ENCODE results near the gene EIF2D.

EIF2D gene

GRCh38 chr1:206572835-206573234, 39.4 kb downstream of the EIF2D start:
- no peak for DNase-seq (ENCODE audit: low read depth)
- H3K4me3 ChIP-seq (ENCODE audit: control insufficient read depth, low read depth, low read length), result no peak overlapping the region
- no peak for TF ChIP-seq CTCF (IDR thresholded peaks at IDR 0.05; ENCODE audit: control insufficient read depth, insufficient read depth, low read depth, low read length, missing control alignments)

GRCh38 chr1:206570529-206570928, 41.7 kb downstream of the EIF2D start:
- TF ChIP-seq CTCF (IDR thresholded peaks at IDR 0.05; ENCODE audit: control insufficient read depth, insufficient read depth, low read depth, low read length, missing control alignments), result no peak
- DNase-seq (ENCODE audit: low read depth), result no peak
- no peak overlapping the region for H3K4me3 ChIP-seq (ENCODE audit: control insufficient read depth, low read depth, low read length)

GRCh38 chr1:206569556-206569955, 42.7 kb downstream of the EIF2D start:
- H3K4me3 ChIP-seq (ENCODE audit: control insufficient read depth, low read depth, low read length), result no peak overlapping the region
- DNase-seq (ENCODE audit: low read depth), result no peak
- TF ChIP-seq CTCF (IDR thresholded peaks at IDR 0.05; ENCODE audit: control insufficient read depth, insufficient read depth, low read depth, low read length, missing control alignments), result no peak

- no peak overlapping the region for H3K4me3 ChIP-seq (ENCODE audit: control insufficient read depth, low read depth, low read length)
- TF ChIP-seq CTCF (IDR thresholded peaks at IDR 0.05; ENCODE audit: control insufficient read depth, insufficient read depth, low read depth, low read length, missing control alignments), result no peak
- no peak for DNase-seq (ENCODE audit: low read depth)
These were observed 43.4 kb downstream of the EIF2D start for GRCh38 chr1:206568779-206569352.

- DNase-seq (ENCODE audit: low read depth), result no peak
- no peak for TF ChIP-seq CTCF (IDR thresholded peaks at IDR 0.05; ENCODE audit: control insufficient read depth, insufficient read depth, low read depth, low read length, missing control alignments)
- no peak overlapping the region for H3K4me3 ChIP-seq (ENCODE audit: control insufficient read depth, low read depth, low read length)
These were observed 44.0 kb downstream of the EIF2D start for GRCh38 chr1:206568256-206568655.

GRCh38 chr1:206566999-206567398, 45.3 kb downstream of the EIF2D start:
- H3K4me3 ChIP-seq (ENCODE audit: control insufficient read depth, low read depth, low read length), result no peak overlapping the region
- no peak for DNase-seq (ENCODE audit: low read depth)
- no peak for TF ChIP-seq CTCF (IDR thresholded peaks at IDR 0.05; ENCODE audit: control insufficient read depth, insufficient read depth, low read depth, low read length, missing control alignments)

GRCh38 chr1:206565995-206566394, 46.3 kb downstream of the EIF2D start:
- no peak for TF ChIP-seq CTCF (IDR thresholded peaks at IDR 0.05; ENCODE audit: control insufficient read depth, insufficient read depth, low read depth, low read length, missing control alignments)
- DNase-seq (ENCODE audit: low read depth), result no peak
- H3K4me3 ChIP-seq (ENCODE audit: control insufficient read depth, low read depth, low read length), result no peak overlapping the region
